Esophagus muscularis mucosa (tissue), 4 donors: ENCODE results near the gene TNFRSF14. TPM values are rescaled to one million over a fixed set of nuclear protein-coding genes. Genes with fewer than 3 reads are reported as not detected.

Source experiments
- DNase-seq: peaks from one replicate; pipeline ENCODE4 v3.0.0-alpha.2; 2017; ENCODE audit errors: extremely low spot score
- H3K27ac ChIP-seq, 4 donors: fragments of 200-600 bp; sonication (generic); replicated peaks in 1 of 4; 1 replicate in 3 of 4; 2 replicates in 1 of 4; pipeline ENCODE4 v1.5.1; 2016 to 2019; ENCODE audit warnings: mild to moderate bottlenecking in 1 of 4
- H3K27me3 ChIP-seq, 4 donors: fragments of 200-600 bp; sonication (generic); one replicate each; pipeline versions ENCODE4 v1.5.1 to v1.6.0; 2016 to 2019
- H3K36me3 ChIP-seq, 4 donors: fragments of 200-600 bp; sonication (generic); one replicate each; pipeline ENCODE4 v1.5.1; 2016 to 2019
- H3K4me1 ChIP-seq, 4 donors: fragments of 200-600 bp; sonication (generic); one replicate each; pipeline ENCODE4 v1.5.1; 2016 to 2019
- H3K4me3 ChIP-seq, 4 donors: fragments of 200-600 bp; sonication (generic); 1 replicate in 2 of 4; 2 replicates in 2 of 4; pipeline ENCODE4 v1.5.1; 2016 to 2019; ENCODE audit warnings: mild to moderate bottlenecking in 4 of 4, moderate library complexity in 1 of 4
- H3K9me3 ChIP-seq, 4 donors: fragments of 200-600 bp; sonication (generic); 1 replicate in 3 of 4; 2 replicates in 1 of 4; pipeline ENCODE4 v1.5.1; 2016 to 2019
- EP300 ChIP-seq: sonication (generic); formaldehyde crosslinking; IDR thresholded peaks from one replicate; pipeline ENCODE4 v1.6.1; 2017; ENCODE audit warnings: antibody characterized with exemption
- POLR2A ChIP-seq: fragments of 450-650 bp; IDR thresholded peaks from one replicate; pipeline ENCODE4 v1.6.1; 2017; ENCODE audit warnings: antibody characterized with exemption, moderate library complexity, mild to moderate bottlenecking, low read depth
- POLR2AphosphoS5 ChIP-seq, 2 donors: sonication (generic); formaldehyde crosslinking; IDR thresholded peaks; one replicate each; pipeline ENCODE4 v1.6.1; 2017; ENCODE audit warnings: antibody characterized with exemption in 2 of 2
- WGBS: methylation state at CpG from one replicate; pipeline ENCODE4 v1.1.5; 2018; 5-methylcytosine and 5-hydroxymethylcytosine counted together
- intact Hi-C: fragments of 100-400 bp; cut with DNase I; formaldehyde crosslinking; loops from one replicate; pipeline ENCODE4 v1.15.1; 2023
- total RNA-seq, 4 donors: library from RNA; depleted of rRNA; stranded (reverse); fragments of >200 nt; gene quantifications; one replicate each; pipeline versions ENCODE4 v1.1.0 to v1.2.1, GENCODE V29; 2016
- TF ChIP-seq, protein P1 (sequence below), 3 experiments: fragments of 200-600 bp in 2 of 3; fragments of 450-650 bp in 1 of 3; sonication (generic) in 2 of 3; IDR thresholded peaks; one replicate each; pipeline ENCODE4 v1.5.1; 2017 to 2019; ENCODE audit warnings: antibody characterized with exemption in 3 of 3, mild to moderate bottlenecking in 2 of 3, moderate library complexity in 1 of 3

Gene TNFRSF14
- total RNA-seq, 4 donors from 2014 or later, result 26.2 to 49.2 (median 42.5) TPM

DNA sequence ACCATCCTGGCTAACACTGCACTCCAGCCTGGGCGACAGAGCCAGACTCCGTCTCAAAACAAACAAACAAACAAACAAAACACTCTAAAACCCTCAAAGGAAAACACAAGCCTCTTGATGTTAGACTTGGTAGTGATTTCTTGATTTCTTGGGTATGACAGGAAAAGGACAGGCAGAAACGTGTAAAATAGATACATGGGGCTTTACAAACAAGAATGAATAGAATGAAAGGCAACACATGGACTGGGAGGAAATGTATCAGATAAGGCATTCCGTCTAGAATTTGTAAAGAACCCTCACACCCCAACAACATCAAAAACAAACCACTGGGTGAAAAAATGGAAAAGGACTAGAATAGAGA, 22.6 kb downstream of the TNFRSF14 start:
- peaks cover 0 to 45% (median 7%) of the 10 kb centered on the region in 4 donors for H3K27me3 ChIP-seq
- 47% methylated on average over 4 of the region's 4 CpGs for WGBS
- TF ChIP-seq, protein P1, sequence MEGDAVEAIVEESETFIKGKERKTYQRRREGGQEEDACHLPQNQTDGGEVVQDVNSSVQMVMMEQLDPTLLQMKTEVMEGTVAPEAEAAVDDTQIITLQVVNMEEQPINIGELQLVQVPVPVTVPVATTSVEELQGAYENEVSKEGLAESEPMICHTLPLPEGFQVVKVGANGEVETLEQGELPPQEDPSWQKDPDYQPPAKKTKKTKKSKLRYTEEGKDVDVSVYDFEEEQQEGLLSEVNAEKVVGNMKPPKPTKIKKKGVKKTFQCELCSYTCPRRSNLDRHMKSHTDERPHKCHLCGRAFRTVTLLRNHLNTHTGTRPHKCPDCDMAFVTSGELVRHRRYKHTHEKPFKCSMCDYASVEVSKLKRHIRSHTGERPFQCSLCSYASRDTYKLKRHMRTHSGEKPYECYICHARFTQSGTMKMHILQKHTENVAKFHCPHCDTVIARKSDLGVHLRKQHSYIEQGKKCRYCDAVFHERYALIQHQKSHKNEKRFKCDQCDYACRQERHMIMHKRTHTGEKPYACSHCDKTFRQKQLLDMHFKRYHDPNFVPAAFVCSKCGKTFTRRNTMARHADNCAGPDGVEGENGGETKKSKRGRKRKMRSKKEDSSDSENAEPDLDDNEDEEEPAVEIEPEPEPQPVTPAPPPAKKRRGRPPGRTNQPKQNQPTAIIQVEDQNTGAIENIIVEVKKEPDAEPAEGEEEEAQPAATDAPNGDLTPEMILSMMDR (IDR thresholded peaks at IDR 0.05), result no peak
- TF ChIP-seq POLR2A, result no peak
- TF ChIP-seq EP300, result no peak
- TF ChIP-seq POLR2AphosphoS5 (IDR thresholded peaks at IDR 0.05), result no peak
- no peaks in the 10 kb centered on the region for H3K36me3 ChIP-seq
- intact Hi-C loops, result loop anchor here (2.0 kb wide), 1 partner anchor 22 kb away; the partner anchor contains the start of gene TNFRSF14
- peak overlapping the region; percentile 44 to 77 (median 70) for H3K27ac ChIP-seq
- H3K4me3 ChIP-seq, result no peak overlapping the region
- H3K4me1 ChIP-seq, result peaks cover 14 to 21% (median 20%) of the 10 kb centered on the region in 4 donors
- no peaks in the 10 kb centered on the region for H3K9me3 ChIP-seq
- no peak for DNase-seq

DNA sequence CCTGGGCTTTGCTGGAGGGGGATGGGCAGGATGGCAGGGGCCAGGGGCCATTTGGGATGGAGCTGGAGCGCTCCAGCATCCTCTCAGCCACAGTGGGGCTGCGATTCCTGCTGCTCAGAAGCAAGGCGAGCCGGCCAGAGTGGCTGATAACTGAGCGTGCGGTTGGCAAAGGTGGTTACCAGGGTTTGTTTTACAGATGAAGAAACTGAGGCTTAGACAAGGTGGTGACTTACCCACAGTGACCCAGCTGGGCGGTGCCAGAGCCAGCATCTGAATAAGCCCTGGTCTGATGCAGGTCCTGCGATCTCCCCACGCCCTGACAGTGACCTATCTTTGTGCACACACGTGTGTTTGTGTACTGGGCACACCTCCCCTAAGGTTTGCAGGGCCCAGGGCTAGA, 24.5 kb downstream of the TNFRSF14 start:
- Histone ChIP-seq H3K4me3 (no peak overlapping the region), H3K36me3 (no peaks in the 10 kb centered on the region), H3K4me1 (peaks cover 21 to 40% (median 37%) of the 10 kb centered on the region in 4 donors), H3K9me3 (no peaks in the 10 kb centered on the region), H3K27me3 (peaks cover 0 to 37% (median 7%) of the 10 kb centered on the region in 4 donors), H3K27ac (no peak overlapping the region)
- TF ChIP-seq, protein P1 (IDR thresholded peaks at IDR 0.05), result no peak
- TF ChIP-seq POLR2AphosphoS5 (IDR thresholded peaks at IDR 0.05), result no peak
- no peak for TF ChIP-seq EP300
- TF ChIP-seq POLR2A, result no peak
- no peak for DNase-seq
- intact Hi-C loops, result no loop called here
- 88% methylated on average over 8 of the region's 10 CpGs for WGBS

DNA sequence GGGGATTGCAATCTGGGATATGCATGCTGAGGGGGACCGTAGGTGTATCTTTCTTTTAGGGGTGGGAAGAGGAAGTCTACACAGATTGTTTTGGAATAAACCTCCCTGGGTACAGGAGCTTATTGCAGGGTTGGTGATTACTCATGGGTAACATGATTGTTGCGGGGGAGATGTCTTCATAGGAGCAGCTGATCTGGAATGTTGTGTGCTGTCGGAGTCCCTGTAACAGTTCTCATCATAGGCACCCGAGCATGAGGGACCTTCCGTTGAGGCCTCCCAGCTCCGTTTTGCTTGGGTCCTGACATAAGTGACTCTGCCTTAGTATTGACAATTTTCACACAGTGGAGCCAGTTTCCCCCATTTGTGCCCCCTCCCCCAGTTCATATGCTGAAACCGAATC, 26.2 kb downstream of the TNFRSF14 start:
- Histone ChIP-seq H3K9me3 (no peaks in the 10 kb centered on the region), H3K4me3 (no peak overlapping the region), H3K4me1 (peaks cover 20 to 40% (median 38%) of the 10 kb centered on the region in 4 donors), H3K36me3 (no peaks in the 10 kb centered on the region), H3K27ac (no peak overlapping the region), H3K27me3 (peaks cover 0 to 30% (median 7%) of the 10 kb centered on the region in 4 donors)
- no peak for DNase-seq
- WGBS, result 63% methylated on average over 5 of the region's 7 CpGs
- TF ChIP-seq, protein P1 (IDR thresholded peaks at IDR 0.05), result no peak
- TF ChIP-seq POLR2A (no peak), POLR2AphosphoS5 (IDR thresholded peaks at IDR 0.05) (no peak), EP300 (no peak)
- intact Hi-C loops, result no loop called here

DNA sequence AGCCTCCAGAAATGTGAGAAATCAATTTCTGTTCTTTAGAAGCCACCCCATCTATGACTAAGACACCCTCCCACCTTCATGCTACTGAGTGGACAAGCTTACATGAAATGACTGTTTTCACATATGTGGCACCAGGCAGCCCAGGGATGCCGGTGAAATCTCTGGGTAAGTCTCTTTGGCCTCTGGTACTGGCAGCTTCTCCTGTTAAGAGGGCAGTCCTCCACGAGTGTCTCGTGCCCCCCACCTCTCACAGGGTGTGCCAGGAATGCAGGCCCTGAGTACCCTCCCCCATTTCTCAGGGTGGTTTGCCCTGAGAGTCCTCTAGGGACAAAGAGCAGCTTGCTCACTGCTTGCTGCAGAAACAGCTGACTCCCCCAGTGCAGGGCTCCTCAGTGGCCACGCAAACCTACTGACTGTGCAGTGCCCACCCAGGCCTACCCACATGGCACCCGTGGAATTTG, 27.2 kb downstream of the TNFRSF14 start:
- H3K4me3 ChIP-seq, result no peak overlapping the region
- peaks cover 0 to 22% (median 3%) of the 10 kb centered on the region in 4 donors for H3K27me3 ChIP-seq
- no peak overlapping the region for H3K27ac ChIP-seq
- no peaks in the 10 kb centered on the region for H3K9me3 ChIP-seq
- 78% methylated on average over 4 of the region's 5 CpGs for WGBS
- DNase-seq, result no peak
- intact Hi-C loops, result no loop called here
- peaks cover 28 to 45% (median 41%) of the 10 kb centered on the region in 4 donors for H3K4me1 ChIP-seq
- peaks cover 0 to 2% (median 0%) of the 10 kb centered on the region in 4 donors for H3K36me3 ChIP-seq
- TF ChIP-seq EP300 (no peak), POLR2AphosphoS5 (IDR thresholded peaks at IDR 0.05) (no peak), POLR2A (no peak)

DNA sequence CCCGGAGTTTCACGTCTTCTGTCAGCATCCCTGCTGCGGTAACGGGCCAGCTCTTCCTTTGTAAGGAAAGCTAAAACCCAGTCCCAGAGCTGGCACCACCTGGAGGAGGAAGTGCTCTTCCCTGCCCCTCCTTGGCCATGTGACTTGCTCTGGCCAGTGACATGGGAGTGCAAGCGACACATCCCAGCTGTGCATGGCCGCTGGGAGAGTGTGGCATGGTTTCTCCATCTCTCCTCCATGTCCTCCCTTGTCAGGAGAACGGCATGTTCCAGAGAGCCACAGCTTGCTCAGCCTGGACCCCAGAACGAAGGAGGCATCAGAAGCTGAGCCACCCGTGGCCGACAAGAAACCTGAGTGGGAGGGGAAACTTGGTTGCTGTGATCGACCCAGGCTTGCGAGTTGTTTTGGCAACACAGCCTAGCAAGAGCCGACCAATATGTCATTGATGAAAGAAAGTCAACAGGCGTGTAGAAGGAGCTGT, 27.7 kb downstream of the TNFRSF14 start:
- no peak for DNase-seq
- intact Hi-C loops, result loop anchor here (2.0 kb wide), 1 partner anchor 171 kb away; the partner anchor contains the start of gene PEX10

More for the DNA sequence above, 27.7 kb downstream of the TNFRSF14 start:
- TF ChIP-seq POLR2AphosphoS5 (IDR thresholded peaks at IDR 0.05) (peak; percentile 30 to 41), EP300 (no peak), POLR2A (no peak)
- Histone ChIP-seq H3K27me3 (peaks cover 0 to 19% (median under 1%) of the 10 kb centered on the region in 4 donors), H3K4me1 (peaks cover 24 to 49% (median 41%) of the 10 kb centered on the region in 4 donors), H3K9me3 (no peaks in the 10 kb centered on the region), H3K27ac (peak overlapping the region in 1 of 4 donors; percentile 98), H3K4me3 (no peak overlapping the region), H3K36me3 (peaks cover 0 to 8% (median 2%) of the 10 kb centered on the region in 4 donors)
- WGBS, result 45% methylated on average over 14 of the region's 14 CpGs
